ENCODE data around the gene CNIH3.

DNA sequence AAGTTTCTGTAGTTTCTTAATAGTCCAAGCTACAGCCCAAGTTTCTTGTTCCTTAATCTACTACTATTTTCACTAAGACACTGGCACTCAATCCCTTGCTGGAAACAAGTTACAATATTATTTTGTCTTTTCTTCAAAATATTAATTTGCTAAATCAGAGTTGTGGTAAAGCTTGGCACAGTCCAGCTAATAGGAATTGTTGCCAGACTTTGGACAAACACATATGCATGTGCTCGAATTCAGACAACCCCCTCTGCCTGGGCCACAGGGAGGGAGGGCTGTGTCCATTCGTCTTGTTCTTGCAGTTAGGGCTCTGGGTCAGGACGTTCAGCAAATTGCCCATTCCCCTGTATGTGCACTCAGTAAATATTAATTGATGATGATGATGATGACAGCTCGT is 103.6 kb downstream of the CNIH3 start:
- TF ChIP-seq, protein P1, sequence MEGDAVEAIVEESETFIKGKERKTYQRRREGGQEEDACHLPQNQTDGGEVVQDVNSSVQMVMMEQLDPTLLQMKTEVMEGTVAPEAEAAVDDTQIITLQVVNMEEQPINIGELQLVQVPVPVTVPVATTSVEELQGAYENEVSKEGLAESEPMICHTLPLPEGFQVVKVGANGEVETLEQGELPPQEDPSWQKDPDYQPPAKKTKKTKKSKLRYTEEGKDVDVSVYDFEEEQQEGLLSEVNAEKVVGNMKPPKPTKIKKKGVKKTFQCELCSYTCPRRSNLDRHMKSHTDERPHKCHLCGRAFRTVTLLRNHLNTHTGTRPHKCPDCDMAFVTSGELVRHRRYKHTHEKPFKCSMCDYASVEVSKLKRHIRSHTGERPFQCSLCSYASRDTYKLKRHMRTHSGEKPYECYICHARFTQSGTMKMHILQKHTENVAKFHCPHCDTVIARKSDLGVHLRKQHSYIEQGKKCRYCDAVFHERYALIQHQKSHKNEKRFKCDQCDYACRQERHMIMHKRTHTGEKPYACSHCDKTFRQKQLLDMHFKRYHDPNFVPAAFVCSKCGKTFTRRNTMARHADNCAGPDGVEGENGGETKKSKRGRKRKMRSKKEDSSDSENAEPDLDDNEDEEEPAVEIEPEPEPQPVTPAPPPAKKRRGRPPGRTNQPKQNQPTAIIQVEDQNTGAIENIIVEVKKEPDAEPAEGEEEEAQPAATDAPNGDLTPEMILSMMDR (conservative IDR thresholded peaks at IDR 0.05 in 1 of 2, IDR thresholded peaks at IDR 0.05 in 1 of 2; ENCODE audit: low read depth in 1 of 2, low read length in 2 of 2), result no peak
- TF ChIP-seq EZH2 (IDR thresholded peaks at IDR 0.05; ENCODE audit: low read length, missing control alignments), result no peak

Data from fibroblast of lung (primary cell).